Measurements from ENCODE around the gene GOLGA3. TPM values are rescaled to one million over a fixed set of nuclear protein-coding genes. Genes with fewer than 3 reads are reported as not detected.

Gene GOLGA3
- total RNA-seq, 1 experiment from 2014 or later = 86.9 TPM

DNA sequence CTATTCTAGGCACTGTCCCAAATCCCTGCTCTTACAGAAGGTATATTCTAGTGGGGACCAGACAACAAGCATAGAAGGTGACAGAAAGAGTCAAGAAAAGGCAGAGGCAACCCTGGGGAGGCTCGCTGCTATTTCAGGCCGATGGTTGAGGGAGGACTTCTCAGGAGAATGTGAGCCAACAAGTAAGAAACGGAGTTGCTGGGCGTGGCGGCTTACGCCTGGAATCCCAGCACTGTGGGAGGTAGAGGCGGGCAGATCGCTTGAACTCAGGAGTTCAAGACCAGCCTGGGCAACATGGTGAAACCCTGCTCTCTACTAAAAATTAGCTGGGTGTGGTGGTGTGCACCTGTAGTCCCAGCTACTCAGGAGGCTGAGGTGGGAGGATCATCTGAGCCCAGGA, 4.7 kb upstream of the GOLGA3 start:
- ChIA-PET CTCF (no interaction called here), POLR2A (ENCODE audit: unreplicated experiment) (no interaction called here)
- Histone ChIP-seq H4K20me1 (ENCODE audit: low read length) (no peaks in the 10 kb centered on the region), H3K9me2 (replicated peaks; ENCODE audit: low read length) (no peaks in the 10 kb centered on the region), H3K27ac (ENCODE audit: low read length) (no peak overlapping the region), H2AFZ (ENCODE audit: low read length) (no peak overlapping the region), H3F3A (ENCODE audit: low read length, unreplicated experiment) (no peaks in the 10 kb centered on the region), H3K9me3 (ENCODE audit: low read length) (no peaks in the 10 kb centered on the region), H3K4me1 (ENCODE audit: insufficient read depth, low read length) (peaks cover 3% of the 10 kb centered on the region), H3K4me3 (ENCODE audit: low read length) (no peak overlapping the region), H3K27me3 (ENCODE audit: low read length) (no peaks in the 10 kb centered on the region), H3K79me2 (ENCODE audit: low read length) (peaks cover 1% of the 10 kb centered on the region), H3K9ac (ENCODE audit: low read length) (no peak overlapping the region), H3K36me3 (ENCODE audit: low read depth, low read length) (peaks cover 7% of the 10 kb centered on the region; the same call in 1 of the 2 replicates), H3K4me2 (ENCODE audit: low read length) (no peak overlapping the region)
- intact Hi-C loops (cut with micrococcal nuclease) = no loop called here
- ATAC-seq (no peak), DNase-seq (no peak)
- TF ChIP-seq EZH2 (IDR thresholded peaks at IDR 0.05; ENCODE audit: low read length, unreplicated experiment) (no peak), EZH2phosphoT487 (IDR thresholded peaks at IDR 0.05; ENCODE audit: borderline replicate concordance, low read length) (no peak), CTCF (conservative IDR thresholded peaks at IDR 0.05; ENCODE audit: low read depth, low read length) (no peak)
- BruUV-seq (replicated peaks) = no TSS peak

- Histone ChIP-seq H3K4me2 (ENCODE audit: low read length) (no peak overlapping the region), H4K20me1 (ENCODE audit: low read length) (peaks cover 8% of the 10 kb centered on the region), H3K27me3 (ENCODE audit: low read length) (no peaks in the 10 kb centered on the region), H3K4me1 (ENCODE audit: insufficient read depth, low read length) (peaks cover 12% of the 10 kb centered on the region), H2AFZ (ENCODE audit: low read length) (no peak overlapping the region), H3K4me3 (ENCODE audit: low read length) (no peak overlapping the region), H3F3A (ENCODE audit: low read length, unreplicated experiment) (no peaks in the 10 kb centered on the region), H3K9me3 (ENCODE audit: low read length) (no peaks in the 10 kb centered on the region), H3K27ac (ENCODE audit: low read length) (no peak overlapping the region), H3K36me3 (ENCODE audit: low read depth, low read length) (peaks cover 10% of the 10 kb centered on the region; the same call in 1 of the 2 replicates), H3K9ac (ENCODE audit: low read length) (no peak overlapping the region), H3K79me2 (ENCODE audit: low read length) (peaks cover 17% of the 10 kb centered on the region), H3K9me2 (replicated peaks; ENCODE audit: low read length) (no peaks in the 10 kb centered on the region)
- intact Hi-C loops (cut with micrococcal nuclease) = no loop called here
- BruUV-seq (replicated peaks) = no TSS peak
- ChIA-PET CTCF (no interaction called here), POLR2A (ENCODE audit: unreplicated experiment) (no interaction called here)
- ATAC-seq = no peak
- no peak for DNase-seq
- no peak for TF ChIP-seq EZH2phosphoT487 (IDR thresholded peaks at IDR 0.05; ENCODE audit: borderline replicate concordance, low read length)
- TF ChIP-seq CTCF (conservative IDR thresholded peaks at IDR 0.05; ENCODE audit: low read depth, low read length) = no peak
- TF ChIP-seq EZH2 (IDR thresholded peaks at IDR 0.05; ENCODE audit: low read length, unreplicated experiment) = no peak
Measured at GRCh38 chr12:132831771-132832170, 3.1 kb upstream of the GOLGA3 start.

- H3K4me2 ChIP-seq (ENCODE audit: low read length) = peak overlapping the region; percentile 100
- H3K9me3 ChIP-seq (ENCODE audit: low read length) = no peaks in the 10 kb centered on the region
- no peak for TF ChIP-seq EZH2phosphoT487 (IDR thresholded peaks at IDR 0.05; ENCODE audit: borderline replicate concordance, low read length)
- no peak for TF ChIP-seq EZH2 (IDR thresholded peaks at IDR 0.05; ENCODE audit: low read length, unreplicated experiment)
- no peak for TF ChIP-seq CTCF (conservative IDR thresholded peaks at IDR 0.05; ENCODE audit: low read depth, low read length)
- CTCF ChIA-PET = no interaction called here
- TSS peak; percentile 91 for BruUV-seq (replicated peaks)
- H3K27me3 ChIP-seq (ENCODE audit: low read length) = no peaks in the 10 kb centered on the region
- POLR2A ChIA-PET (ENCODE audit: unreplicated experiment) = no interaction called here
- peak overlapping the region; percentile 100 for H3K4me3 ChIP-seq (ENCODE audit: low read length)
- ATAC-seq (peak; percentile 40), DNase-seq (peak; percentile 77)
- H4K20me1 ChIP-seq (ENCODE audit: low read length) = peaks cover 36% of the 10 kb centered on the region
- peak overlapping the region; percentile 61; the same call in 1 of the 2 replicates for H2AFZ ChIP-seq (ENCODE audit: low read length)
- intact Hi-C loops (cut with micrococcal nuclease) = no loop called here
- peak overlapping the region; percentile 91 for H3K27ac ChIP-seq (ENCODE audit: low read length)
- no peaks in the 10 kb centered on the region for H3F3A ChIP-seq (ENCODE audit: low read length, unreplicated experiment)
- H3K9me2 ChIP-seq (replicated peaks; ENCODE audit: low read length) = no peaks in the 10 kb centered on the region
- H3K9ac ChIP-seq (ENCODE audit: low read length) = peak overlapping the region; percentile 97
- H3K4me1 ChIP-seq (ENCODE audit: insufficient read depth, low read length) = peaks cover 26% of the 10 kb centered on the region
- H3K36me3 ChIP-seq (ENCODE audit: low read depth, low read length) = peaks cover 29% of the 10 kb centered on the region; the same call in 1 of the 2 replicates
- H3K79me2 ChIP-seq (ENCODE audit: low read length) = peaks cover 55% of the 10 kb centered on the region
Measured at GRCh38 chr12:132827763-132828703, 636 bp downstream of the GOLGA3 start.
